KG1 (cell line): ENCODE results near the gene USP2.

Experiments used
- DNase-seq: peaks from one replicate; lab custom pipeline; 2025; lab: John Stamatoyannopoulos, UW

Gene USP2

GRCh38 chr11:119376197-119376847 lies 5.2 kb downstream of the USP2 start:
- no peak for DNase-seq

DNA sequence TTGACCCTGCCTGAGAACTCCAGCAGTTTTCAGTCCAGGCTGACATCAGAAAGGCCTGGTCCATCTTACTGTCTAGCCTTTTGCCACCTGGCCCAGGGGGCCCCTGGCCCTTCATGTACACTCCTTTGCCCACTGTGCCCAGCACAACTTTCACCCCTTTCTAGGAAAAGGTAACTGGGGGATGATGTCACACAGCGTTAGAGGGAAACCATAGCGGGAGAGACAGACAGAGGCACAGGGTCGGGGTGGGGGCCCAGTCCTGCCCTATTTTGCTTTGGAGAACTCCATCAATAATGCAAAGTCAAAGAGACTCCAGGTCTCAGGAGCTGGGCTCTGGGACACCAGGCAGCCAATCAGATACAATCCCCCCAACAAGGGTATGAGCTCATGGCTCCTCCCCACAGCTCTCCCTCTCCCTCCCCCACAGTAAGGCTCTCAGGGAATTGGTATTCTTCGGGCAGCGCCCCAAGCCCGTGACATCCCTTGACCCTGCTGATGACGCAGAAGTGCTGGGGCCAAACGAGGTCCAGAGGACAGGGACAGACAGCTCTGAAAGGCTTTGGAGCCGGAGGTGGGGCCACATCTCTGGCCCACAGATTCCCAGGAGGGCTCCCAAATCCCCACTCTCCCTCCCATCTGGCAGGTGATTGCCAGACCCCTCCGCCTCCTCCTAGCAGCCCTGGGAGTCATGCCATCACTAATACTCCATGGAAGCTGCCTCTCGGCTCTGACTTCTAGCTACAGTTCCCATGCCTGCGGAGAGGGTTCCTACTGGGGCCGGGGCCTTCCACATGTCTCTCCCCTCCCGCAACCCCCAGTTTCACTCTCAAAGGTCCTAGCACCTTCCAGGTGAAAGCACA lies 5.9 kb downstream of the USP2 start:
- DNase-seq: no peak

DNA sequence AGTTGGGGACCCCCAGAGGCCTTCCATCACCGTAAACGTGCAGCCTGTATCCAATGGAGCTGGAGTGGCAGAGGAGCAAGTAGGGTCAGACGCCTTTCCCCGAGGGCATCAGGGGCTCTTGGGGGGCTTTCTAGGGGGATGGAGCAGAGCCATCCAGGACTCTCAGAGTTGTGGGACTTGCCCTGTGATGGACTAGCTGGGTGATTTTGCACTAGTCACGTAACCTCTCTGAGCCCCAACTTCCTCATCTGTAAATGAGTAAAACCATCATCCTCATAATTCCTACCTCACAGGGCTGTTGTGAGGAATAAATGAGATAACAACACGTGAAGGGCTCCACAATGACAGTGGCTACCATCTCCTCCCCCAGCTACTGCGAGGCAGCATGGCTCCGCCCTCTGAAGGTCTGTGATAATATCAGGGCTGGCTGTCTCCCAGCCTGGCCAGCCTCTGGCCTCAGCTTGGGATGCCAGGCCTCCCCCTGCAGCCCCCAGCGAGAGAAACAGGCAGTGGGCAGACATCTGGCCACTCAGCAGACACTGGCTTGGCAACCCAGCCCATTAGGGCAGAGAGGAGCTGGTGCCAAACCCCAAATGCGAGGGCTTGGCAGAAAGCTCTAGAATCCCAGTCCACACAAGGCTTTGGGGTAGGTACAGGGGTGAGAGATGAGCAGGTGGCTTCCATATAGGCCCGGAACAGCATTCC lies 6.7 kb downstream of the USP2 start:
- DNase-seq: no peak

DNA sequence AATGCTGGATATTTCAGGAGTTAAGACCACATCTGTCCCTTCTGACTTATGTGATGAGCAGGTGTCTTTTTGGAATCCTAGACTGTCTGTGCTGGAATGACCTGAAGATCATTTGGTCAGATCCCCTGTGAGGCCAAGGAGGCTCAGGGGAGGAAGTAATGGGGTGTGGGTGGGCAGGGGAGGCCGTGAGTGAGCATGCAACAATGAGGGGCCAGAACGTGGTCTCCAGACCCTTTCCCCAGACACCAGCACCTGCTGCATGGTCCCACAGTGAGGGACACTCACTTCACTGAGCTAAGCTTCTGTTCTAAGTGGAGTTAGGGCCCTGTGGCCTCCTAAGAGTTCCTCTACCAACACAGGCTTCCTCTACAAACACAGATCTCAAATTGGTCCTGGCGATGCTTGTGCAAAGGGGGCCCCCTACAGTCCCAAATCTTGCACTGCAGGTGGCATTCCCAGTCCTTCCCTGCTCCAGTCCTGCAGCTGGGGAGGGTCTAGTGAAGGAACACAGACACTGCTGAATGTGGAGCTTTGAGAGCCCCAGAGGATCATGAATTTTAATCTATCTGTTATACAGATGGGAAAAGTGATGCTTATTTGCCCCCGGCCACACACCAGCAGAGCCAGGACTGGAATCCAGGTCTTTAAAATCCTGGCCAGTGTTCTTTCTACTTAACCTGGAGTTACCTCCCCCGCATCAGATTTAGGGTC lies 7.4 kb downstream of the USP2 start:
- DNase-seq: no peak

GRCh38 chr11:119373059-119373920 lies 8.2 kb downstream of the USP2 start:
- DNase-seq: no peak

DNA sequence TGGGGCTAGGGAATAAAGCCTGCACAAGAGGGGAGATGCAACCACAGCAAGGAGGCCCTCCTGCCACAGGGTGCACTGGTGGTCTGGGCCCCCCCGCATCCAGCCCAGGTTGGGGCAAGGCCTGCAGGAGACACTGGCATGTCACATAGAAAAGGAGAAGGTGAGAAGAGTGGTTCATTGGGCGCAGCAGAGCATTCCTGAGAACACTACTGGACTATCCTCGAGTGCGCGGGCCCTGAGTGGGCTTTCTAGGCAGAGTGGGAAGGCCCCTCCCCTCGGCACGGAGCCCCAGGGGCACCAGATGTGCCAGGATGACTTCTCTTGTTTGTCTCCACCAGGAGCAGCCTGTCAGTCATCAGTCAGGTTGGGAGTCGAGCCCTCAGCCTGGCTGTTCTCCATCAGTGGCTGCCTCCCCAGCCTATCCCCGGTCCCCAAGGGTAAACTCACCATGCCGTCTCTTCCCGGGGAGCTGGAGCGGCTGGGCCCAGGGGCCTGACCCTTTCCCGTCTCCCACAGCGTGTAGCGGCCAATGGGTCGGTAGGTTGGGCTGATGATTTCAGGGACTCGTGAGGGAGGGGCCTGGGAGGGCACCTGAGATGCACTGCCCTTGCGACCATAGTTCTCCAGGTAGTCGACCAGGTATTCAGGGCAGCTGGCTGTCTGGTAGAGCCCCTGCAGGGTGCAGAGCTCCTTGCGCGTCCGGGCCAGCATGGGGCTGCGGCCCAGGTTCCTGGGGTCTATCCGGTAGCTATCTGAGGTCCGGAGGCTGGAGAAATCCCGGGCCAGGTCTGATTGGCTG lies 9.0 kb downstream of the USP2 start:
- no peak for DNase-seq

DNA sequence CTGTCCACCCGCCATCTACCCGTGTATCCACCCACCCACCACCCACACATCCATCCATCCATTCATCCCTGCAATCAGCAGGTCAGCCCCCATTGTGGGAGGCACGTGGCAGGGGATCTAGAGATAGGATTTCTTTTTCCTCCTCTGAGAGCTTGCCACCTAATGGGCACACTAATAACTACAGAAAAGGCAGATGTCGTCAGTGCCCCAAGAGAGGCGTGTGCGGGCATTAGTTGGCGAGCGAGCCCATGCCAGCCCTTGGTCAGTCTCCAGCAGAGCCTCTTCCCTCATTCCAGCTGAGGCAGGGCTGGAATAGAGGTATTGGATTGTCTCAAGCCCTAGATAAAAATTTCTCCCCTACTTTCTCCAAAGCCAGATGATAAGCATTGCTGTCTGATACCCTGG lies 9.7 kb downstream of the USP2 start:
- DNase-seq: no peak

GRCh38 chr11:119371067-119371601 lies 10.4 kb downstream of the USP2 start:
- no peak for DNase-seq

- DNase-seq: no peak
These were observed 10.9 kb downstream of the USP2 start for GRCh38 chr11:119370486-119371046.

DNA sequence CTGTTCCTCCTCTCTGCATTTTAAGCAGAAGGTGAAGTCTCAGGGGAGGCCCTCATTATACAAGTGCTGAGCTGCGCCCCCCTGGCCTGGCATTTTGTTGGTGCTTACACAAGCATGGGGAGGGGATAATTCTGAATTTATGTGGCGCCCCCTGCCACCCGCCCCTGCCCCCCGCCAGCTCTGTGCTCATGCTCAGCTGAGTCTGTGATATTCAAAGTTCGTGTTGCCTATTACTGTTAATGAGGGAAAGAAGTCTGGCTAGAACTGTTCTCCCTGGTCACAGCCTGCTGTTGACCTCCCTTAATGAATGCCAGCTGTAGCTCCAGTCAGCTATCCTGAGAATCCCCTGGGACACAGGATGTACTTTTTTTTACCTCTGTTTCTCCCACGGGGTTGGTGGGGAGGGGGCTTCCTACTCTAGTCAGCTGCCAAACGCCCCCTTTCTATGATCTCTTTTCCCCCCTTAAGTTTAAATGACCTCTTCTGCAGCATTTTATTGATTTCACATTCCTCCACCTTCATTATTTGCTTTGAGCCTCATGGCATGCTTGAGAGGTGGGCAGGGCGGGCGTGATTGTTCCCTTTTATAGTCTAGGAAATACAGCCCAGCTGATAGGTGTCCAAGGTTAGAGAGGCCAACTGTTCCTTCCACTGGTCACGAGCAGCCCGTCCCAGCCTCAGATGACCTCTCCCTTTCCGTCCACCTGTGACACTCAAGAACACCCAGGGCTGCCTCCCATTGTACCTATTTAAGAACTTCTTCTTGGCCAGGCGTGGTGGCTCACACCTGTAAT lies 12.2 kb downstream of the USP2 start:
- no peak for DNase-seq

DNA sequence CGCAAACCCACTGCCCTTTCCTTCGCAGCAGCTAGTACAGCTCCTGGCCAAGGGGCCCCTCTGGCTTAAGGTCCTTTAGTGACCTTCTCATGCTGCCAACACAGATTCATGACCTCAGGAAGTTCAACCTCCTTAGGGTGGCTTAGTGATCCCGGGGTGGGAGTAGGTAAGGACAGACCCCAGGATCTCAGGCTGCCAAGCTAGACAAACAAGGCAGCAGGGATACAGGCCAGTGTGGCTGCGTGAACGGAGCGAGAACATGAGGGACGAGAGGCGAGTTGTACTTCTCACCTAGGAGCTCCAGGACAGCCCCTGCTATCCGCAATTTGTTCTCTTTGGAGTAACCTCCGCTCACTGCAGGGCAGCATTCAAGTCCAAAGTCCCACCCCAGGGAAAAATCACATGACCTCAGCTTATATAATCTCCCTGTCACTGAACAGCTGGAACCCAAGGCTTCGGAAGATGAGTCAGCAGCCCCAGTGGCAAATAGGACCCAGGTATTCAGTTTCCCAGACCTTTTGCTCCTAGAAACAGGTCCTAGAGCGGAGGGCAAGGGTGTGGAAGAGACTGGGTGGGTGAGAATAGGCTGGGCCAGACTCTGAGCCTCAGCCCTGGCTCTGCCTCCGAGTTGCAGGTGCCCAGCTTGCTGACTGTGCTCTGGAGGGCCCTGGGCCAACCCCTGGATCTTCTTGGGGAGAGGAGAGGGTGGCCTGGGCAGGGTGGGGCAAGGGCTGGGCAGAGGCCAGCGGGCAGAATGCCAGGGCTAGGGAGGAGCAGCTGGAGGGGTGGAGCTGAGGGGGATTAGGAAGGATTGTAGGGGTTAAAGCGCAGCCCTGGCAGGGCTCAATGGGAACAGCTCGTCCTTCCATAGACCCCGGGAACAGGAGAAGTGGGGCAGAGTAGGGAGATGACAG lies 13.1 kb downstream of the USP2 start:
- no peak for DNase-seq

GRCh38 chr11:119367661-119368120 lies 13.8 kb downstream of the USP2 start:
- no peak for DNase-seq

GRCh38 chr11:119366690-119367620 lies 14.5 kb downstream of the USP2 start:
- DNase-seq: no peak

DNA sequence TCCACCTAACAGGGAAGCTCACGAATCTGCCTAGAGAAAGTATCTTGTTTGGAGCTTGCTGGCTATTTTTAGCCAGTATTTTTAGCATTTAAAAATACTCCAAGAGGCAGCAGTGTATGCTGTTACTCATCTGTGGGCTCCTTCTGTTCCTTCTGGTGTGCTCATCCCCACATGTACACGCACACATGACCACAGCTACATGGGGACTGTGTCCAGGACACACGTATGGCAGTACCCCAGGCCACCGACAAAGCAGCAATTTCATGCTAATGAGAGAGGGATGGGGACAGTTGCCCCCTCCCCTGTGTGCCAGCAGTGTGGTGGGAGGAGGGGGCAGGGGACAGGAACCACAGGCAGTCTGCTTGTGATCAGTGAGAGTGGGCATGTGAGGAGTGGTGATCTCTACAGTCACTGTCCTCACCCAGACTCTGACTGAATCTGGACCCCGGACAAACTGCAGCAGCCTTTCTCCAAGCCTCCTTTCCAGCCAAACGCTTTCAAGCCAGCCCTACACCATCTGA lies 16.4 kb downstream of the USP2 start:
- no peak for DNase-seq

GRCh38 chr11:119363851-119364590 lies 17.5 kb downstream of the USP2 start:
- no peak for DNase-seq
